Bone marrow (tissue), 2 donors: ENCODE measurements around the gene TMEM74B.

ENCODE experiments used
- DNase-seq, 2 donors: peaks; one replicate each; lab custom pipeline; 2025; lab: John Stamatoyannopoulos, UW

Gene TMEM74B

DNA sequence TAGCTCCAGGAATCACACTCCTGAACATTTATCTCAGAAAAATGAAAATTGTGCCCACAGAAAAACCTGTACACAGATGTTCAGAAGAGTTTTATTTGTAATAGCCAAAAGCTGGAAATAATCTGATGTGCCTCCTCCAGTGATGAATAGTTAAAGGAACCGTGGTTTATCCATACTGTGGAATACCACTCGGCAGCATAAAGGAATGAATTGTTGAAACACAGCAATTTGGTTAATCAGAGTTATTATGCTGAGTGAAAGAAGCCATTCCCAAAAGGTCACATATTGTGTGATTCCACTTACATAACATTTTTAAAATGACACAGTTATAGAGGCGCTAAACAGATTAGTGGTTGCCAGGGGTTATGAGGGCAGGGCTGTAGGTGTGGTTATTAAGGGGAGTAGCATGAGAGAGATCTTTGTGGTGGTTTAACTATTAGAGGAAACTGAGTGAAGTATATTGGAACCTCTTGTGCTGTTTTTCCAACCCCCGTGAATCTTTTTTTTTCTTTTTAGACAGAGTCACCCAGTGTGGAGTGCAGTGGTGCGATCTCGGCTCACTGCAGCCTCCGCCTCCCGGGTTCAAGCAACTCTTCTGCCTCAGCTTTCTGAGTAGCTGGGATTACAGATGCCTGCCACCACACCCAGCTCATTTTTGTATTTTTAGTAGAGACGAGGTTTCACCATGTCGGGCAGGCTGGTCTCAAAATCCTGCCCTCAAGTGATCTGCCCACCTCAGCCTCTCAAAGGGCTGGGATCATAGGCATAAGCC, 40.2 kb downstream of the TMEM74B start:
- DNase-seq, result no peak

DNA sequence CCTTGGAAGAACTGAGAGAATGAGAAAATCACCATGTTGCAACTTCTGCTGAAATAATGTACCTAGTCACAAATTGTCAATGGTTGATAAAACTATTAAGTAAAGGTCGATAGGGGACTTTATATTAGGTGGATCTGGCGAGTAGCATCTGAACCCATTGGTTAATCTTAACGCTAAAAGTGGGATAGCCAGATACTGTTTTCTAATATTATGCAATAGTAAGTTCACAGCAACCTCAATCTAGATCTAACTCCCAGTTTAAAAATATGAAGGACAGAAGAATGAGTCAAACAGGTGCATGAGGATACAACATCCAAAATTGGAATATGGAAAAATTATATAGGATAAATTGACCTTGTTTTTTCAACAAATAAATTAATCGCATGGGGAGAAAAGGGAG, 47.5 kb downstream of the TMEM74B start:
- no peak for DNase-seq

DNA sequence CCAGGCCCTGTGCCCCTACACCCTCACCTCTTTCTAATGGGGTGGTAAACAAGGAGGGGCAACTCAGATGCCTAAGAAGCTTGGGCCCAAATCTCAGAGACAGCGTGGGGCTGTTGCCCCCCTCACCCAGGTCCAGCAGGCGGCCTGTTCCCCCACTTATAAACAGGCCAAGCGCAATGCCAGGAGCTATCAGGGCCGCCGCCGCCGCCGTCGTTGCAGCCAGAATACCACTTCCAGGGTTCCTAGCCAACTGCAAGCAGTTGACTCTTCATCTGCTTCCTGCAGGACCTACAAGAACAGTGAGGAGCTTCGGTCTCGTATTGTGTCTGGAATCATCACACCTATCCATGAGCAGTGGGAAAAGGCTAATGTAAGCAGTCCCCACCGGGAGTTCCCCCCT, 49.9 kb downstream of the TMEM74B start:
- DNase-seq, result no peak

DNA sequence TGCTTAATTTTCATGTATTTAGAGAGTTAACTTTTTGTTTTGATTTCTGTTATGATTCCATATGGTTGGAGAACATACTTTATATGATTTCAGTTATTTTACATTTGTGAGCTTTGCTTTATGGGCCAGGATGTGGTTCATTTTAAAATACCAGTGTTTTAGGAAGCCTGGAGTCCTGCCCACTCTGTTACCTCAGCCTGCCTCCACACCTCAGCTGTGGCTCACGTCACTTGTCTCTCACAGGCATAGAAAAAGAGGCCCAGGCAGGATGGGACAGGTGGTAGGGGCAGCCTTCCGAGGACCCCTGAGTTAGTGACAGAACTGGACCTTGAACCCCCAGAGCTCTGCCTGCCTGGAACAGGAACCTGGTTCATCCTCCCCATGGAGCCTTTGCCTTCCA, 50.4 kb downstream of the TMEM74B start:
- no peak for DNase-seq

DNA sequence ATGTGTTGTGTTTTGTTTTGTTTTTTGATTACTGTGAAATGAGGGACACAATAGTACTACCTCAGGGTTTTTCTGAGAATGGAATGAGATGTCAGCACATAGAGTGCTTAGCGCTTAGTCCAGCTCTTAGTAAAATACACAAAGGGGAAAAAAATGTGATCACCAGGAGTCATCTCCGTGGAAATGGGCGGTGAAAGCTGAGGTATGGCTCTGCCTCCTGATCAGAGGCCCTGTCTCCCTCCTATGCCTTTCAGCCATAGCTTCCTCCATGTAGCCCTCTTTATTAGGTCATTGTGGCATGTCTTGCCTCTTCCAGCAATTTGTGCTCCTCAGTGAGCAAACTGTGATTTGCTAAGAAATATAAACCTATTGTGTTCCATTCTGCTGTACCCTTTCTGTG, 53.4 kb downstream of the TMEM74B start:
- no peak for DNase-seq

DNA sequence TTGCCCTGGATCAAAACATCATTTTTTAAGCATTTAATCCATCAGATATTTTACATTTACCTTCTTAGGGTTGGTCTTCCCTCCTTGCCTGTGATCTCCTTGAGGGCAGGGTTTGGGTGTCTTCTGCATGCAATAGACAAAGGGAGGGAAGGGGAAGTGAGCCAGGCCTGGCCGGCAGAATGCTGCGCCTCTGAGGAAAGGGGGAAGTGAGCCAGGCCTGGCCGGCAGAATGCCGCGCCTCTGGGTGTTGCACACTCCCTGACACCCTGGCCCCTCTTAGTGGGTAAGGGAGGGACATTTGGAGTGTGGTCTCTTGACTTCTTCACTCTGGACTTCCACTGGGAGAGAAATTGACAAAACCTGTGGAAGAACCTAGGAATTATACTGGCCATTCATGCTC, 53.9 kb downstream of the TMEM74B start:
- DNase-seq, result peak in 1 of 2 donors; percentile 23
